Activated naive CD4-positive, alpha-beta T cell treated with anti-CD3 and anti-CD28 coated beads, Interleukin-2, amount 50 U/mL, for 16 hours (primary cell): ENCODE data around the gene MEG3.

ENCODE experiments used
- DNase-seq: peaks from one replicate; pipeline ENCODE4 v3.0.0-alpha.2; 2020

MEG3 gene

DNA sequence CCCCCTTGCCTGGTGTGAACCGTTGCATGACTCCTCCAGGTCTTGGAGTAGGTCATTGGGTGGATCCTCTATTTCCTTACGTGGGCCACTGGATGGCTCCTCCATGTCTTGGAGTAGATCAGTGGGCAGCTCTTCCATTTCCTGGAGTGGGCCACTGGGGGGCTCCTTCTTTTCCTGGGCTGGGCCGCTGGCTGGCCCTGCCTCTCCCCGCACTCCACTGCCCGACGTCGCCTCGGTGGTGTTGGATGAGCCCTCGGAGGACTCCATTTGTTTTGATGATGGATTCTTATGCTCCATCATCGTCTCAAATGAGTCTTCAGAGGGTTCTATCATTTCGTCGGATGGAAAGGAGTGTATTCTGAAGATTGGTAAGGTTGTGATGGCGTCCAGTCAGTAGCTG is 58.5 kb downstream of the MEG3 start:
- DNase-seq, result no peak

DNA sequence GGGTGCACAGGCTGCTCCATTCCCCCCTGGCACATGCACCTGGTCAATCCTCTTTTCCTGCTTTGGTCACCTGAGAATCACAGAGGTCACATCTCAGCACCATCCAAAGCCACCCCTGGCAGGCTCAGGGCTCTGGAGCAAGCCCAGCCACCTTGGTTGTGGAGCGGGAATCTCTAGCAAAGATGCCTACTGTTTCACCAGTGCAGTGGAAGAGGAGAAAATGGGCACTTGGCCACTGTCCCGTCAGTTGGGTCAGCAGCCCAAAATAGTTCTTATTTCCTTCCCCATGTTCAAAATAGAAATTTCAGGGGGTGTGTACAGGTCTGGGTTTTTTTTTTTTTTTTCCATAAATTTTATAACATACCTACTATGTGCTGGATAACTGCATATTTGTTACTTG is 59.3 kb downstream of the MEG3 start:
- no peak for DNase-seq

DNA sequence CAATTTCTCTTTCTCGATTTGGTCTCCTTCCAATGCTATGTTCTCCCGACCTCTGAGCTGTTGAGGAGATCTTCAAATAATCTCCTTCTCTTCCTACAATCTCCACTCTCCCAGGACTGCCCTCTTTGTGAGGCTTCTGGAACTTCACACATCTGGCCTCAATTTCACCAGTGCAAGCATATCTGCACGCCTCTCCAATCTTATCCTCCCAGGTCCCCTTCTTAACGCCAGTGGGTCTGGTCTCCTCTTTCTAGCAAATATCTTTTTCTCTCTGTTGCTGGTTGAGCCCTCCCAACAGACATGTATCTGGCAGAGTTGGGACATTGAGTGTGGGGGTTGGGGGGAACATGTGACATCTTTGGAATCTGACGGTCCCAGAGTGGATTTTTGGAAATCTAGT is 59.7 kb downstream of the MEG3 start:
- no peak for DNase-seq

DNA sequence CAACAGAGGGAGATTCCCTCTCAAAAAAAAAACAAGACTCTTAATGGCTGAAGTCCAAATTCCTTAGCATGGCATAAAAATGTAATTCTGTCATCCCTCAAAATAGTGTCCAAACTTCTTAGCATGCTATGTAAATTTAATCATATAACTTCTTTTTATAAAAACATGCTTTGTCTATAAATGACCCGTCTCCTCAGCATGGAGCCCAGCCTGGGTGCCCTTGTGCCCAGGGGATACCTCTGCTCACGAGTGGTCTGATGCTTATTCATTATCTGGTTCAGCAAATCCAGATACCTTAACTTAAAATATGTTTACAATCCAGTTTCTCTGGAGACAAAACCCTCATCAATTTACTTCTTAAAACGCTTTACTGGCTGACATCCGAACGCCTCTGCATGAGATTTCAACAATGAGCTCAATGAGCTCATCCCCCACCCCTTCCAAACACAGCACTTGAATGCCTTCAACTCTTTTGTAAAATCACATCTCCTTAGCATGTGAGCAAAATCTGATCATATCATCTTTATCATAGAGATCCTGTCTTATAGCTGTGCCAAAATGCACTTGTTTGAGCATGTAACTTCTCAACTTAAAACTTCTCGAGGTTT is 61.9 kb downstream of the MEG3 start:
- no peak for DNase-seq

DNA sequence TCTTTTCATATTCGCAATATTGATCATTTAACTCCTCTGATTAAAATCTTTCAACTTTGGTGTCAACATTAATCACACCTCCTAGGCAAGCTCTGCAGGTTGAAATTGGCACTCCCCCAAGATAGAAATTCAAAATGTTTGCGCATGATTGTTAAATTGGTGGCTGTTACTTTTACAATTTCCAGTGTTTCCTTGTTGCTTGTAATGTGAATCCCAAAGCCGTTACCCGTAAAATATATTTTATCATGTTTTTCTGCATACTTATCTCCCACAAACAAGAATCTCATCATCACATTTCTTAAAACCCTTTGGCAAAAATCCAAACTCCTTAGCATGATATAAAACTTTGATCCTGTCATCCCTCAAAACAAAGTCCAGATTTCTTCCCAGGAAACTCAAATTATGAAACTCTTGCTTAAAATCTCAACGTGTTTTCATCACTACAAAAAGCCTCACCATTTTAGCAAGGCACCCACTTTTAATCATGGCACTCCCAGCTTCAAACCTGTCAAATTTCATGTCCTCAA is 62.9 kb downstream of the MEG3 start:
- DNase-seq, result no peak

DNA sequence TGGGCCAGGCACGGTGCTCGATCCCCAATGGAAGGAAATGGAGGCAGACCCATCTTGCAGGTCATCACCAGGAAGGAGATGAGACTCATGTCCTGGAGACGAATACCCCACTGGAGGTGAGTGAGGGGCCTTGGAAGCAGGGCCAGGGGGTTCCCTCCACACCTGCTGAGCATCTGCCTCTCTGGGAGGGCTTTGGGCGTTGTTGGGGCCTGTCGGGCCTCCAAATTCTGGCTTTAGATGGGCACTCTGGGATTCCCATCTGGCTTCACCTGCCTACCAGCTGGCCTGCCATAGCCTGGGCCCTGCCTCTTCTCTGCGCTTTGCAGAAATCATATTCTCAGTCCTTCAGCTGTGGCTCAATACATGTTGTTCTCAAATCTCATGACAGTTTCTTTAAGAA is 63.7 kb downstream of the MEG3 start:
- no peak for DNase-seq

DNA sequence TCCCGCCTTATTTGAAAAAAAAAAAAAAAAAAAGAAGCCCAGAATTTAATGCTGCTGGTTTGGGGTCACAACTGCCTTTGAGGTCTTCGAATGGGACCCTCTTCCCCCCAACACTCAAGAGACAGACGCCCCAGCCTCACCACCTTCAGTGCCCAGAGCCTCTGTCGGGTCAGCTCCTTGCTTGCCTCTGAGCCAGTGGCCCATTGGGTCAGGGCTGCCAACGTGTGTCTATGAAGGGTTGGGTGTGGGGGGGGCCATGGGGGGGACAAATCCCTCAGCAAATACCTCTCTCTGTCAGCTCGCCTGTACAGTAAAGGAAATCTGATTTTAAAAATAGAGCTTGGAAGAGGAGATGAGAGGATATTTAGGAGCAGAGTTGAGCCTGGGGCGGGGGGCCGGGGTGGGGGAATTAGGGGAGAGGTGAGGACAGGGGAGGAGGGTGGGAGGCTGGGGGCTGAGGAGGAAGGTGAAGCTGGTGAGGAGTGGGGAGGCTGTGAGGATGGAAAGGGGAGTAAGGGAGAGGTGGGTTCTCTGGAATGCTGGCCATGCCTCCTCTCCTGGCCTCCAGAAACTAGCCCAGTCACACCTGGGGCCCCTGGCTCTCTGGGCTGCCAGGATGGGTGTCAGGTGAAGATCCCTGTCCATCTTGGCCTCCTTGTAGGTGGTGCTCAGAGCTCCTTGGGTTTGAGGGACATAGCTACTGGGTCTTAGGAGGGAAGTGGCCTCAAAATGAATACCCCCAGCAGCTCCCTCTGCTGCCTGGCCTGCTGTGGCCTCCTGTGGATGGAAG is 64.3 kb downstream of the MEG3 start:
- no peak for DNase-seq

DNA sequence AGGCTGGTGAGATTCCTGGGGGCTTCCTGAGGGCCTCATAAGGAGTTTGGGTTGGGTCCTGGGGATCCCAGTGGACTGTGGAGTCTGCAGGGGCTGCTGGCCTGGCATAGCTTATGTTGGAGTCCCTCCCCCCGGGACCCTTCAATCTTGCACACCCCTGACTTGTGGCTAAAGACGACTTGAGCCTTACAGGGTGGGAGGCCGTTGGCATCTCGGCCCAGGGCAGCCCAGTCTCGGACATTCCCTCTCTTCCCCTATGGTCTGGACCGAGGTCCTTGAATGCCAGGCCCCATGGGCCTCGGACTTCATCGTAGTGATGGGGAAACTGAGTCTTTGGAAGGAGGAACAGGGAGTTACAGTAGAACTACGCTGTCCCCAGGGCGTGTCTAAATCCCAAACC is 65.1 kb downstream of the MEG3 start:
- no peak for DNase-seq

DNA sequence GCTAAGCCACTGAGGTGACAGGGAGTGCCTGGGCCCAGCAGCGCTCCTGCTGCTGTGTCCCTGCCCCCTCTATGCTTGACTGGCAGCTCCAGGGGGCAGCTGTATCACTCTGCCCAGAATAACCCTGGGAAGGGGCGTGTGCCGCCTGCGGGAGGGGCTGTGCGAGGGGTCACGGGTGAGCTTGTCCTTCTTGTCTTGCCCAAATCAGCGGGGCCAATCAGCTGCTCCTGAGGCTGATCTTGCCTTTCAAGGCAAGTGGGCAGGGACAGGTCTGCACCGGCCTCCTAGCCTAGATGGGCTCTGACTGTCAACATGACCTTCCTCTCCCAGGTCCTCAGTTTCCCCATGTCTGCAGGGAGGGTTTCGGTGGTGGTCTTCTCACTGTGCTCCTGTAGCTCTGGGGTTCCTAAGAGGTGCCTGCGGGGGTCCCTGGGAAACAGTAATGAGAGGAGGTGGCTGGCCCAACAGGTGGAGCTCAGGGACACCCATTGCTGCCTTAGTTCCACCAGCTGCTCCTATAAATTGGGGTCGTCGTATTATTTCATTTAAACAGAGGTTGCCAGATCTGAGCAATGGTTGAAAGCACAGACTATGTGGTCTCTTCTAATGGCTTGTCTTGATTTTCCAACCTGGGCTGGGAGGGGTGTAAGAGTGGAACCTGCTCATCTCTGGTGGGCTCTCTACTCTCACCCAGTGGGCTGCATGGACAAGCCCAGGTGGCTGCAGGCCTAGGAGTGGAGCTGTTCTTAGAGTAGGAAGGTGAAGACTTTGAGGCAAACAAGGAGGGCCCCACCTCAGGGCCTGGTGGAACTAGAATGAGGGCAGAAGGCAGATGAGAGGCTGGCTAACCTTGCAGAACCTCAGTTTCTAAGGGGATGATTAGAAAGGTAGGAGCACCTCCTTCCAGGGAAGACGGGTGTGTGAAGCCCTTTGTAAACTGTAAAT is 65.9 kb downstream of the MEG3 start:
- DNase-seq, result no peak

DNA sequence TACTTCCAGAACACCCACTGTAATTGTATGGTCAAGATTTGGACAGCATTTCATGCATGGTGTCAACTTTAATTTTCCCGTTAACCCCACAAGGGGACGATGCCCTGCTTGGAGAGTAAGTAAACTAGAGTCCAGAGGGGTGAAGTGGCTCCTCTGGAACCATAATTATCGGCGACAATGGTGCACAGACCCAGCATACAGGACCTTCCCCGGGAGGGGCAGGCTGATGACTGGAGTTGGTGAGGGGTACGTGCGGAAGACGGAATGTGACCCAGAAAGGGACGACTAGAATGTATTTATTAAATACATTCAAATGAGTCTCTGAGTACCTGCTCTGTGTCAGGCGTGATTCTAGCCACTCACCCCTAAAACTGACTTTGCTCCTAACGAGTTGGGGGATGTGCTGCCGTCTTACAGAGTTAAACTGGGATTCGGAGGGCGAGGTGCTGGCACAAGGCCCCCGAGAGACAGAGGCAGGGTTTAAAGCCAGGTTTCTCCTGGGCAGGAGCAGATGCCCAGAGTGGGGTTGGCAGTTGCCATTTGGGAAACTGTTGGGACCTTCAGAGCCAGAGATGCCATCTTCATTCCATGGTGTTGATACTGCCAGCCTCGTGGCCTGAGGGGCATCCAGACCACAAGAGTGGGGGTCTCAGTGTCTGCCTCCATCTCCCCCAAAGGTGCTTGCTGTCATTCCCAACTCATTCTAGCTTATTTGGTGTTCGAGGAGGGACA is 66.7 kb downstream of the MEG3 start:
- DNase-seq, result no peak

DNA sequence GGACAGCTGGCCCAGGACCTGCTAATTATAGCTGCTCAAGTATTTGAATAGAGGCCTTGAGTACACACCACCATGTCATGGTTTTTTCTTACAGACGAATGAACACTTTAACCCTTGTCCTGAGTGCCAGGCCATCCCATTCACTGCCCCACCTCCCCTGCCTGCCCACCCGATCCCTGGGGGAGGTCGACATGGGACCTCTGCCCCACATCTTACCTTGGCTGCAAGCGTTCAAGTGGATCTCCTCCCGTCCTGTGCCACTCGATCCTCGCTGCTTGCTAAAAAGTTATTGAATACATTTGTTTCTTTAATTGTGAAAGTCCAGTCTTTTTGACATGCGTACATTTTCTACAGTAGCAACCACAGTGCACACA is 67.3 kb downstream of the MEG3 start:
- DNase-seq, result no peak

DNA sequence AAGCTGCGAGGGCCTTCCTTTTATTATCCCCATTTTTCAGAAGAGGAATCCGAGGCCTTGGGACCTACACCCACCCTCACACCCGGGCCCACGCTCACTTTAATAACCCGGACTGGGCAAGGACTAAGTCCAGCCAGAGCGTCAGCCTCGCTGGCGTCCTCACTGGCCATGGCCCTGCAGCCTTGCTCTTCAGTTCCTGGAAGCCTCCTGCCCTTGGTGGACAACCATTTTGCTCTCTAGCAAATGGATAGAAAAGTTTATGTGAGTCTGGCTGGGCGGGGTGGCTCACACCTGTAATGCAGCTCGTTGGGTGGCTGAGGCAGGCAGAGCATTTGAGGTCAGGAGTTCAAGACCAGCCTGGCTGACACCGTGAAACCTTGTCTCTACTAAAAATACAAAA is 67.8 kb downstream of the MEG3 start:
- DNase-seq, result no peak

DNA sequence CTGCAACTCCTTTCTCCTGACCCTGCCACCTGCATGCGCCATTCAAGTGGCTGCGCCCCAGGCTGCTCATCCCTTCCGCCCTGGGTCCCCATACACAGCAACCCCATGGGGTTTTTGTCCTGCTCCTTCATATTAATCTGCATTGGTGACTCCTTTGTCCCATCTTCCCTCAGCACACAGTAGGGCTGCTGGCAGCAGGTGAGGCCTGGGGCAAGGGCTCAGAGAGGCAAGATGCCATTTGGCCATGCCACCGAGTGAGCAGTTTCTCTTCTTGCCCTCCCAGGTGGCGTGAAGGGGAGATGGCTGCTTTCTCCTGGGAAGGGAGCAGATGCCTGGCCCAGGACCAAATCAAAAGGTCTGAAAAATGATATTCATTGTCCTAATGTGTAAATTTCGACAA is 68.5 kb downstream of the MEG3 start:
- DNase-seq, result no peak

DNA sequence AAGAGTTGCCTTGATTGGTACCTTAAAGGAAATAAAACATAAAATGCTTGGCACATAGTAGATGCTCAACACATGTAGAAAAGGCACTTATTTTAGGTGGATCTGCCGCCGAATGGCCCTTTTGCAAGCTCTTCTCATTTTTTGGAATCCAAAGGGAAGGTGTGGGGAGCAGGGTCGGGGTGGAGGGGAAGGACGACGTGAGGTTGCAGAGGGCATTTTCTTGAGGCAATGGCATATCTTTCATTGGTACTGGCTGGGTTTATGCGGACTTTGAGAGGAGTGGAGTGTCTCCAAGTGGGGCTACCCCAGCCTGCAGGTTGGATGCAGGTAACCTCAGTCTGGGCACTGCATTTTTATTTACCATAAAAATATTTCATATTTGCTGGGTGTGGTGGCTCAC is 69.5 kb downstream of the MEG3 start:
- DNase-seq, result no peak

DNA sequence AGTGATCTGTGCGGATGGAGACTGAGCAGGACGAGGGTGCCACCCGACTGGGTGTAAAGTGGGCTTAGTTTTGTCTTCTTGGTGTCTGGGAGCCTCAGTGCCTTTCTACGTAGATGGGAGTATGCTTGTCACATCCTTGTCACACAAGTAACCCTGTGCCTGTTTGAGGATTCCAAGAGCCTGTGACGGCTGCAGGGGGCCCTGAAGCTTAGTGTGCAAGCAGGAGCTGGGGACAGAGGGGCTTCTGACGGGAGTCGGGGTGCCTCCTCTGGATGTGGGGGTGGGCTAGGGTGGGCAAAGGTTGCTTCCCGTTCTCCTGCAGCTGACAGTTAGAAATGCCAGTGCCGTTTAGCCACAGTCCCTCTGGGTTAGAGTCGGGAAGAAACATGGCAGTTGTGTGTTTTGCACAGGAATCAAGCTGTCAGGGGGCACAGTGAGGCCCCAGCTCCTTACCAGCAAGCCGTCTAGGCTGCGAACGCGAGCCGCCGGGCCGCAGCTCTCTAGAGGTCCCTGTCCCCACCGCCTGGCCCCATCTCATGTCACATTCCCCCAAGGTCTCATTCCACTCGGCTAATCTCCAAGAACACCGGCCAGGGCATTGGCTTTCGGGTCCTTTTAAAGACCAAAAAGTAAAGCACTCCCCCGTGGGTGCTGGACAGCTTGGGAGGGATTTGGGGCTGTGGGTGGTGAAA is 70.6 kb downstream of the MEG3 start:
- DNase-seq, result no peak

DNA sequence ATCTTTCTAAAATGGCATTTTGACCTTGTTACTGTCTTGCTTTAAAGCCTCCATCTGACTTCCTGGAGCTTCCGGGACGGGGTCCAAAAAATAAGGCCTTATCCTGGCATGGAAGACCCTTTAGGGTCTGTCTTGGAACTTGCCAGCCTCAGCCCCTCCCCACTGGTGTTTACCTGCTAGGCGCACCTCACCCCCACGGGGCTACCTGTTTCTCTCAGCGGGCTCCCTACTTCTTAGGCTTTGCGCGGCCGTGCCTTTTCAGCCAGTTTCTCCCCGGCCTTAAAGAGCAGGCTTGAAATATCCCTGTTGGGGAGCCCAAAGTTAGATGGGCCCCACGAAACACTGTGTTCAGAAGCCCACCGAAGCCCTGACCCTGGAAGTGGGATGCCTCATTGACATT is 72.5 kb downstream of the MEG3 start:
- DNase-seq, result no peak

DNA sequence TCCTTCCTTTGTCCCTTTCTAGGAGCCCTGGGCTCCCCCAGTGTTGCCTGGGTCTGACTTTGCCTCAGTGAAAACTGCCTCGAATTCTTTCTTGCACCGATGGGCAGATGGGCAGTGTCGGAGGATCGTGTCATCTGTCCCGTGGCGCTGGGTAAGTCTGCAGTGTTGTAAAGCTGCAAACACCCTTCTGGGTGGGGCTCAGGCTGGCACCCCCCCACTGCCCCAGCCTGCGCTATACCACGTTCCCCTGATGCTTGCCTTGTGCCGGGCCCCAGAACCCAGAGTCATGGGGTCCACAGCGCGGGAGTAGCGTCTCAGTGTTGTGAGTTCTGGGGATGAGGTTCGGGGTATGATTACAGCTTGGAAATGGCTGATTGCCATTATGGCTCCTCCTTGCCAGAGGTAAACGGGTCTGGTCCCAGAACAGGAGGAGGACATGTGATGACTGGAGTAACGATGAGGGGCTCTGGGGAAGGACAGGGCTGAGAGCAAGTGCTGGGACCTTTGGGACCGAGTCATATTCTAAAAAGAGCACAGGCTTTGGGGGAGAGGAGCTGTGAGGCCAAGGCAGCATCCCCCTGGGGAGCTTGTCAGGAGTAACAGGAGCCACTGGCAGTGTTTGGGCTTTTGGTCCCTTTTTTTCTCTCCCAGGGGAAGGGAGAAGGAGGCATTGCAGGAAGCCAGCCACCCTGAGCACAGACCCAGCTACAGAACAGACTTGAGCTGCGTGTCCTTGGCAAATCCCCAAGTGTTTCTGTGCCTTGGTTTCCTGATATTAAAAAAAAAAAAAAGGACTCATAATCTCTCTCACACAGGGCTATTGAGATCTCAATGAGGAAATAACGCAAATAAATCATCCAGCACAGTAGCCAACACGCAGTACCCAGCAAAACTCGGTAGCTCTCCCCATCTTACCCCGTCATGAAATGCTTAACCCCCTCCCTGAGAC is 73.3 kb downstream of the MEG3 start:
- no peak for DNase-seq

DNA sequence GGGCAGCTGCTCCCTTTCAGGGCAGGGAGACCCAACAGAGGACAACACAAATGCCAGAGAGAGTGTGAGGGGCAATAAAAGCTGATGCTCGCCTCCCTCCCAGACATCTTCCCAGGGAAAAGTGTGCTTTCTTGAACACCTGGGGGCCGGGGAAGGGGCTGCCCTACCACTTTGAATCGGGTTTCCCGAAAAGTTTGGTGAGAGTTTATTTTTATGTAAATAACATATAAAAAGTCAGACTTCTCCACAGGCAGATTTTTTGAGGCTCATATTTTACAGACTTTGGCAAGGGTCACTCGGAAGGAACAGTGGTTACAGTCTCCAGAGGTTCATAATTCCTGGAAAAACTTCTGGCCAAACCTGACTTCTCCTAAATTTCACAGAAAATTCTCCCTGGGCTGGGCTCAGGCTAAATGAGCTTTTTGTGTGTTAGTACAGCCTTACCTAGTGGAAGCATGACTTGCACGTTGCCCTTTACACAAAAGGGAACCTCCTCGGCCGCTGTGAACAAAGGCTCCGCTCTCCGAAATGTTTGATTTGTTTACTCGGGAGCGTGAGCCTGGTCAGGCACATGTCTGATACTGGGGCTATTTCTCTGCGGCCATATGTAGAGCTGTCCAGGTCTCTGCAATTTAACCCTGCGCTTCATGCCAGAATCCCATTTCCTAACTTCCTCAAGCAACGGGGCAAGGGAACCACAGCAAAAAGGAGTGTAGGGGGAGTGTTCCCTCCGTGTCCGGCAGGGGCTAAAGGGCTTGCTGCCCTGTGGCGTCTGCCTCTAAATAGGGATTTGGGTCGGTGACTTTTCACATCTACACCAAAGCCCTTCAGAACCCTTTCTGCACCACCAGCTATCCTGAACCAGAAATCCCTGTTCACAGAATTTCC is 74.2 kb downstream of the MEG3 start:
- DNase-seq, result no peak

DNA sequence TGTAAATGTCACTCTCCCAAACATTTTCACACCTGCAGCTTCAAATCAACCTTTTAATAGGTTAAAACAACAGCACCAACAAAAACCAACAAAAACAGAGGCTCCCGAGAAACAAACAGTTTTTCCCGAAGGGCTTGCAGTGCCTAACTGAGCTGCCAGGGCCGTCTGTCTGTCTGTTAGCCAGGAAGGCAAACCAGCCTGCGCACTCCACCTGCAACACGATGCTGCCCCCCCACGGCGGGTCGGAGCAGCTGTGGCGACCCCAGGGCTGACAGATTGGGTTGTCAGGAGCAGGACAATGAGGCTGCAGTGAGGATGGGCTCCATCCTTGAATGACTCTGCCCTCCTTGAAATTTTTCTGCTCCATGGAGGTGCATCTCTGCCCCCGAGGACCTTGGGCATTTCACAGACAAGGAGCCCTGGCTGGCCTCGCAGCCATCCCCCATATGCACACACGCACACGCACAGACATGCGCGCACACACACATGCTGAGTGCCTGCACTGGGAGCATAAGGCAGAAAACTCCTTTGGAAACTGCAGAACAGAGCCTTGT is 75.0 kb downstream of the MEG3 start:
- DNase-seq, result no peak
